Thoracic aorta (tissue), 2 donors: ENCODE data around the gene CTSA. TPM values are rescaled to one million over a fixed set of nuclear protein-coding genes. Genes with fewer than 3 reads are reported as not detected.
A peak's percentile ranks its signal among the peaks of the same experiment; 100 is the strongest.
"Not testable (repeated sequence)": the region's sequence is repeated elsewhere in the genome, so short reads cannot be mapped to it uniquely, and the experiment has no call there.

Experiments
- ATAC-seq: fragments of 150-250 bp; one replicate; pipeline ENCODE4 v1.8.0; 2017; ENCODE audit warnings: low read depth; ENCODE audit not compliant: insufficient number of reproducible peaks, low FRiP score
- DNase-seq: peaks from one replicate; pipeline ENCODE4 v3.0.0-alpha.2; 2020; ENCODE audit warnings: low spot score
- H3K27ac ChIP-seq, 2 donors: fragments of 200-600 bp; sonication (generic); 1 replicate in 1 of 2; 2 replicates in 1 of 2; pipeline ENCODE4 v1.5.1; 2016; ENCODE audit warnings: mild to moderate bottlenecking in 2 of 2, moderate library complexity in 2 of 2
- H3K27me3 ChIP-seq: fragments of 200-600 bp; sonication (generic); replicated peaks from 2 replicates; pipeline ENCODE4 v1.6.0; 2016; ENCODE audit warnings: mild to moderate bottlenecking; ENCODE audit not compliant: insufficient read depth
- H3K36me3 ChIP-seq: fragments of 200-600 bp; sonication (generic); one replicate; pipeline ENCODE4 v1.5.1; 2016
- H3K4me1 ChIP-seq, 2 donors: fragments of 200-600 bp; sonication (generic); 1 replicate in 1 of 2; 2 replicates in 1 of 2; pipeline versions ENCODE4 v1.5.1 to v1.6.0; 2016; ENCODE audit warnings: low read depth in 2 of 2, mild to moderate bottlenecking in 1 of 2; ENCODE audit not compliant: control insufficient read depth in 1 of 2
- H3K4me3 ChIP-seq: fragments of 200-600 bp; sonication (generic); 2 replicates; pipeline ENCODE4 v1.5.1; 2016; ENCODE audit warnings: mild to moderate bottlenecking
- H3K9me3 ChIP-seq: fragments of 200-600 bp; sonication (generic); 2 replicates; pipeline ENCODE4 v1.5.1; 2016
- total RNA-seq, 2 donors: library from RNA; depleted of rRNA; stranded (reverse); fragments of >200 nt; gene quantifications; one replicate each; pipeline versions ENCODE4 v1.1.0 to v1.2.3, GENCODE V29; 2016
- TF ChIP-seq, protein P1 (sequence below): fragments of 200-600 bp; sonication (generic); IDR thresholded peaks from one replicate; pipeline ENCODE4 v1.5.1; 2019; ENCODE audit warnings: antibody characterized with exemption

Gene CTSA
- total RNA-seq, 2 donors from 2014 or later: 73.7 to 109 TPM

DNA sequence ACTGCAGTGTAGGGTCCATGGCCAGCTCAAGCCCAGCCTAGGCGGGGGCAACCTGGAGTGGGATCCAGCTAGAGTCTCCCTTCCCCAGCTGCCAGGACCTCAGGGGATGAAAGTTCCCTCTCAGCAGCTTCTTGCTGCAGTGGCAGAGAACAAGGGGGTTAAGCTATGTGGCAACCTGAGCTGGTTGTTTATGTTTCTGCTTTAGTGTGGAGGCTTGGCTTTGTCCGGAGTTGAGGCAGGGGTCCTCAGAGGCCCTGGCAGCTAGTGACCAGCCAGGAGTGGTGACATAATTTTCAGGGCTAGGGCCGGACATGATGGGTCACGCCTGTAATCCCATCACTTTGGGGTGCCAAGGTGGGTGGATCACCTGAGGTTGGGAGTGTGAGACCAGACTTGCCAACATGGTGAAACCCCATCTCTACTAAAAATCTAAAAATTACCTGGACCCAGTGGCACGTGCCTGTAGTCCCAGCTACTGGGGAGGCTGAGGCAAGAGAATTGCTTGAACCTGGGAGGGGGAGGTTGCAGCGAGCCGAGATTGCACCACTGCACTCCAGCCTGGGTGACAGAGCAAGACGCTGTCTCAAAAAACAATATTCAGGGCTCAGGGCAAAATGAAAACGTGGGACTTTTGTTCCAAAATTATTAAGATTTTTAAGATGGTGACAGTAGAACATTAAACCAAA is 34.8 kb downstream of the CTSA start:
- H3K4me1 ChIP-seq: peaks cover 6 to 15% of the 10 kb centered on the region in 2 donors
- H3K4me3 ChIP-seq: no peak overlapping the region
- no peak for ATAC-seq
- no peaks in the 10 kb centered on the region for H3K9me3 ChIP-seq
- no peaks in the 10 kb centered on the region for H3K27me3 ChIP-seq
- no peaks in the 10 kb centered on the region for H3K36me3 ChIP-seq
- TF ChIP-seq, protein P1, sequence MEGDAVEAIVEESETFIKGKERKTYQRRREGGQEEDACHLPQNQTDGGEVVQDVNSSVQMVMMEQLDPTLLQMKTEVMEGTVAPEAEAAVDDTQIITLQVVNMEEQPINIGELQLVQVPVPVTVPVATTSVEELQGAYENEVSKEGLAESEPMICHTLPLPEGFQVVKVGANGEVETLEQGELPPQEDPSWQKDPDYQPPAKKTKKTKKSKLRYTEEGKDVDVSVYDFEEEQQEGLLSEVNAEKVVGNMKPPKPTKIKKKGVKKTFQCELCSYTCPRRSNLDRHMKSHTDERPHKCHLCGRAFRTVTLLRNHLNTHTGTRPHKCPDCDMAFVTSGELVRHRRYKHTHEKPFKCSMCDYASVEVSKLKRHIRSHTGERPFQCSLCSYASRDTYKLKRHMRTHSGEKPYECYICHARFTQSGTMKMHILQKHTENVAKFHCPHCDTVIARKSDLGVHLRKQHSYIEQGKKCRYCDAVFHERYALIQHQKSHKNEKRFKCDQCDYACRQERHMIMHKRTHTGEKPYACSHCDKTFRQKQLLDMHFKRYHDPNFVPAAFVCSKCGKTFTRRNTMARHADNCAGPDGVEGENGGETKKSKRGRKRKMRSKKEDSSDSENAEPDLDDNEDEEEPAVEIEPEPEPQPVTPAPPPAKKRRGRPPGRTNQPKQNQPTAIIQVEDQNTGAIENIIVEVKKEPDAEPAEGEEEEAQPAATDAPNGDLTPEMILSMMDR: no peak
- H3K27ac ChIP-seq: no peak overlapping the region
- DNase-seq: no peak

DNA sequence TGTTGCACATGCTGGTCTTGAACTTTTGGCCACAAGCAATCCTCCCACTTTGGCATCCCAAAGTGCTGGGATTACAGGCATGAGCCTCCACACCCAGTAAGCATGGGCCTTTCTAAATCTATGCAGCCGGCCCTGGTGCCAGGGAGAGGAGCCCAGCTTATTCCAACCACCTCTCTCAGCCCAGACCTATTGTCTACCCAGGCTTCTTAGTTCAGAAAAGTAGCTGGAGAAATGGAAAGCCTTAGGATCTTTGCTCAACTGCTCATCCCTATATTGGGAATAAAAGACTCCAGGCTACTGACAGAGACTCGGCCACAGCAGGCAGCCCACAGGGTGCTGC is 35.6 kb downstream of the CTSA start:
- peaks cover 6 to 15% of the 10 kb centered on the region in 2 donors for H3K4me1 ChIP-seq
- no peak overlapping the region for H3K4me3 ChIP-seq
- H3K27me3 ChIP-seq: no peaks in the 10 kb centered on the region
- no peaks in the 10 kb centered on the region for H3K36me3 ChIP-seq
- no peak for ATAC-seq
- TF ChIP-seq, protein P1: no peak
- no peak for DNase-seq
- H3K27ac ChIP-seq: no peak overlapping the region
- no peaks in the 10 kb centered on the region for H3K9me3 ChIP-seq

DNA sequence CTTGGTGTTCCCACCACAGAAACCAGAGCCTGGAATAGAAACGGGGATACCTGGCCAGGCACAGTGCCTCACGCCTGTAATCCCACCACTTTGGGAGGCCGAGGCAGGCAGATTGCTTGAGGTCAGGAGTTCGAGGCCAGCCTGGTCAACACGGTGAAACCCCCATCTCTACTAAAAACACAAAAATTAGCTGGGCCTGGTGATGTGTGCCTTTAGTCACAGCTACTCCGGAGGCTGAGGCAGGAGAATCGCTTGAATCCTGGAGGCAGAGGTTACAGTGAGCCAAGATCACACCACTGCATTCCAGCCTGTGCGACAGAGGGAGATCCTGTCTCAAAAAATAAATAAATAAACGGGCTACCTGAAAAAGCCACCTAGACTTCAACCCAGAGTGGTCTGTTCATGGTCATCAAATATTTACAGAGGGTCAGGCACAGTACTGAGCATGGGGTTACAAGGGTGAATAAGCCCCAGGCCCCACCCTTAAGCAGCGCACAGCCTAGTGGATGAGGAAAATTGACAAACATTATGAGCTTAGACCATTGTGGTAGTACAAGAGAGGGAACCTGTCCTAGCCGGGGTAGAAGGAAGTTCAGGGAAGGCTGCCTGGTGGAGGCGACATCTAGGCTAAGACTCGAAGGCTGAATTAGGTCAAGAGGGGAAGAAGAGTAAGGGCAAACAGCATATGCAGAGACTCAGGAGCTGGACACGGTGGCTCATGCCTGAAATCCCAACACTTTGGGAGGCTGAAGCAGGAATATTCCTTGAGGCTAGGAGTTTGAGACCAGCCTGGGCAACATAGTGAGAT is 36.1 kb downstream of the CTSA start:
- Histone ChIP-seq H3K36me3 (no peaks in the 10 kb centered on the region), H3K9me3 (no peaks in the 10 kb centered on the region), H3K4me3 (no peak overlapping the region), H3K27ac (no peak overlapping the region), H3K4me1 (peaks cover 6 to 15% of the 10 kb centered on the region in 2 donors), H3K27me3 (no peaks in the 10 kb centered on the region)
- TF ChIP-seq, protein P1: no peak
- DNase-seq (no peak), ATAC-seq (no peak)

DNA sequence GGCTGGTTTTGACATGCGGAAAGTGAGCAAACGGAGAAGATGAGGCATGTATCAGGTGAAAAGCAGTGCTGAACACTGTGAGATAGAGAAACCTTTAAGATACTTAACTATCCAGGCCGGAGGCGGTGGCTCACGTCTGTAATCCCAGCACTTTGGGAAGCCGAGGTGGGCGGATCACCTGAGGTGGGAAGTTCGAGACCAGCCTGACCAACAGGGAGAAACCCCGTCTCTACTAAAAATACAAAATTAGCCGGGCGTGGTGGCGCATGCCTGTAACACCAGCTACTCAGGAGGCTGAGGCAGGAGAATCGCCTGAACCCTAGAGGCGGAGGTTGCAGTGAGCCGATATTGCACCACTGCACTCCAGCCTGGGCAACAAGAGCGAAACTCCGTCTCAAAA is 40.5 kb downstream of the CTSA start:
- not testable (repeated sequence) for ATAC-seq, H3K4me3 ChIP-seq, H3K36me3 ChIP-seq, H3K27me3 ChIP-seq, H3K9me3 ChIP-seq, DNase-seq, H3K27ac ChIP-seq
- H3K4me1 ChIP-seq: peaks cover 9 to 20% of the 10 kb centered on the region in 2 donors

DNA sequence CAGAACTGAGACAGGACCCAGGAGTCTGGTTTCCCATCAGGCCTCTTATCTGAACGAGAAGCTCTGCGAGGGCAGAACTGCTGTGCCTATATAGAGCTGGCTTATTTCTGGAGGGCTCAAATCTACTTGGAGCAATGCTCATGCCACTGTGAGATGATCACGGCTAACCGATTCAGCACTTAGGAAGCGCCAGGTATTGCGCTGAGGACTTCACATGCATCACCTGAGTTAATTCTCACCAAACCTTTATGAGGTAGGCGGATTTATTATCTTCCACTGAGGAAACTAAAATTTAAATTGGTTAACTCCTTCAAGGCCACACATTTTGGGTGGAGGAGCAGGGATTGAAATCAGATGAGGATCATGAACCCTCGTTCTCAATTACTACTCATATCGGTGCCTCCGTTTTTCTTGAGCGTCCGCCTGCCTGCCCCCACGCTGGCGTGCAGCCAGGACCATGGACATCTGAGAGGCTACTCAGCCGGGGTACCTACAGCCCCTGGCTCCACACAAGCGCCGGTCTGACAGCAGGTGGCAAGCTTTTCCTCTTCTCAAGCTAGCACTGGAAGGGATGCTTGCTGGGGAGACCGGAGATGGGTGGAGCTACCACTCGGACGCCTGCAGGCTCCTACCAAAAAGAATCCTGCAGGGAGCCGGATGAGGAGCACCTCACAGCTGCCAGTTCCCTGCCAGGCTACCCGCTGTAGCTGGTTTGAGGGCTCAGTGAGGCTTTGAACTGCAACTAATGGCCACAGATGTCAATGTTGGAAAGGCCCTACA is 42.3 kb downstream of the CTSA start:
- no peak for DNase-seq
- peaks cover 13% of the 10 kb centered on the region for H3K36me3 ChIP-seq
- peaks cover 11 to 27% of the 10 kb centered on the region in 2 donors for H3K4me1 ChIP-seq
- no peaks in the 10 kb centered on the region for H3K9me3 ChIP-seq
- peak overlapping the region; percentile 99 to 100 for H3K27ac ChIP-seq
- H3K27me3 ChIP-seq: no peaks in the 10 kb centered on the region
- TF ChIP-seq, protein P1: no peak
- H3K4me3 ChIP-seq: peak overlapping the region; percentile 97
- no peak for ATAC-seq
